Skin of body (tissue), 2 donors: ENCODE data around the gene ACAD11. TPM values are rescaled to one million over a fixed set of nuclear protein-coding genes. Genes with fewer than 3 reads are reported as not detected.
A peak's percentile ranks its signal among the peaks of the same experiment; 100 is the strongest.
"Not testable (repeated sequence)": the region's sequence is repeated elsewhere in the genome, so short reads cannot be mapped to it uniquely, and the experiment has no call there.

Experiments used
- DNase-seq: peaks from one replicate; lab custom pipeline; 2025; lab: John Stamatoyannopoulos, UW
- total RNA-seq: library from RNA; depleted of rRNA; stranded (reverse); fragments of >200 nt; gene quantifications from one replicate; pipeline ENCODE4 v1.2.3, GENCODE V29; 2014

Gene ACAD11
- total RNA-seq, 1 donor from 2014 or later = 40.4 TPM

GRCh38 chr3:132556036-132556386 is 103.6 kb downstream of the ACAD11 start:
- DNase-seq = not testable (repeated sequence)

- peak; percentile 57 for DNase-seq
These were observed 104.1 kb downstream of the ACAD11 start for GRCh38 chr3:132555306-132556035.

- DNase-seq = no peak
These were observed 105.2 kb downstream of the ACAD11 start for GRCh38 chr3:132554437-132554836.

- peak; percentile 83 for DNase-seq
These were observed 105.8 kb downstream of the ACAD11 start for GRCh38 chr3:132553826-132554225.

- DNase-seq = no peak
These were observed 108.9 kb downstream of the ACAD11 start for GRCh38 chr3:132550579-132551305.

GRCh38 chr3:132549890-132550578 is 109.6 kb downstream of the ACAD11 start:
- no peak for DNase-seq

GRCh38 chr3:132549169-132549568 is 110.4 kb downstream of the ACAD11 start:
- no peak for DNase-seq

GRCh38 chr3:132545471-132545870 is 114.1 kb downstream of the ACAD11 start:
- DNase-seq = no peak

- no peak for DNase-seq
These were observed 115.5 kb downstream of the ACAD11 start for GRCh38 chr3:132544130-132544529.

GRCh38 chr3:132543011-132543739 is 116.4 kb downstream of the ACAD11 start:
- DNase-seq = peak; percentile 81

GRCh38 chr3:132542577-132542976 is 117.0 kb downstream of the ACAD11 start:
- DNase-seq = no peak

GRCh38 chr3:132539681-132540080 is 119.9 kb downstream of the ACAD11 start:
- no peak for DNase-seq

- DNase-seq = no peak
These were observed 121.5 kb downstream of the ACAD11 start for GRCh38 chr3:132538072-132538471.

- no peak for DNase-seq
These were observed 122.3 kb downstream of the ACAD11 start for GRCh38 chr3:132537297-132537696.

- no peak for DNase-seq
These were observed 123.0 kb downstream of the ACAD11 start for GRCh38 chr3:132536442-132537153.

- DNase-seq = peak; percentile 79
These were observed 123.8 kb downstream of the ACAD11 start for GRCh38 chr3:132535575-132536441.

GRCh38 chr3:132530624-132531023 is 129.0 kb downstream of the ACAD11 start:
- DNase-seq = no peak

GRCh38 chr3:132522353-132522752 is 137.3 kb downstream of the ACAD11 start:
- DNase-seq = no peak

GRCh38 chr3:132521901-132522300 is 137.7 kb downstream of the ACAD11 start:
- DNase-seq = no peak

GRCh38 chr3:132519914-132520313 is 139.7 kb downstream of the ACAD11 start:
- DNase-seq = no peak
